GM18499 (cell line): ENCODE measurements around the gene SKIC3.

Experiments used
- ATAC-seq: cut with Tn5 transposase; IDR thresholded peaks from one replicate; pipeline ENCODE4 v1.9.1; 2021; ENCODE audit warnings: moderate number of reproducible peaks; ENCODE audit not compliant: insufficient read depth, unreplicated experiment

SKIC3 gene

DNA sequence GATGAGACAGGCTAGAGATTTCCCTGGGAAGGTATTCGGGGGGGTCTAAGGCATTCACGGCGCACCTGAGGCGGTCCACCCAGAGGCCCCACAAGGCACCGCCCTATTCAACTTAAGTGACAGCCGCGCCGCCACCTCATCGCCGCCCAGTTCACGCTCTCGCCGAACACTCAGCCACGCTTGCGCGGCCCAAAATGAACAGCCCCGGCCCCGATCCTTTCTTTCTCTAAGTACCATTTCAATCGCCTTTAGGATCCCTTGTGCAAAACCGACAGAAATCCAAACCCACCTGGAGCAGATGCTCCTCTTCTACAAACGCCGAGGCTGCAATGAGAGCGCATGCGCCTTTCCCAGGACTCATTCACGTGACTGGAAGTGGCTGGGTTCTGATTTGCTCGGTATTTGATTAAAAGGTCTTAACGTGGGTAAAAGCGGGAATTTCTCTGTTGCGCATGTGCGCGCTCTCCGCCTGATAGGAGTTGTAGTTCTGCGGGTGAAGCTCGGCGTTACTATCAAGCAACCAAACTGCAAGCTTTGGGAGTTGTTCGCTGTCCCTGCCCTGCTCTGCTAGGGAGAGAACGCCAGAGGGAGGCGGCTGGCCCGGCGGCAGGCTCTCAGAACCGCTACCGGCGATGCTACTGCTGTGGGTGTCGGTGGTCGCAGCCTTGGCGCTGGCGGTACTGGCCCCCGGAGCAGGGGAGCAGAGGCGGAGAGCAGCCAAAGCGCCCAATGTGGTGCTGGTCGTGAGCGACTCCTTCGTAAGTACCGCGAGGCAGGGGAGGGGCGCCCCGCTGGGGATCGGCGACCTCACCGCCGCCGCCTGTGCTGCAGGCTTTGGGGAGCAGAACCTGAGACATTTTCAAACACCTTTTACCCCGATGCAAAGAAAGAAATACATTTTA is at the start of gene SKIC3, which contains the start of gene ARSK:
Gene SKIC3 (minus strand): TSS at position 331 of the 902 bp plus-strand sequence. CDS start 7,827 bp downstream, outside the sequence.
Gene ARSK (plus strand): TSS at position 455 of the 902 bp plus-strand sequence. CDS start 178 bp downstream, at position 633.
- ATAC-seq, result peak; percentile 81

DNA sequence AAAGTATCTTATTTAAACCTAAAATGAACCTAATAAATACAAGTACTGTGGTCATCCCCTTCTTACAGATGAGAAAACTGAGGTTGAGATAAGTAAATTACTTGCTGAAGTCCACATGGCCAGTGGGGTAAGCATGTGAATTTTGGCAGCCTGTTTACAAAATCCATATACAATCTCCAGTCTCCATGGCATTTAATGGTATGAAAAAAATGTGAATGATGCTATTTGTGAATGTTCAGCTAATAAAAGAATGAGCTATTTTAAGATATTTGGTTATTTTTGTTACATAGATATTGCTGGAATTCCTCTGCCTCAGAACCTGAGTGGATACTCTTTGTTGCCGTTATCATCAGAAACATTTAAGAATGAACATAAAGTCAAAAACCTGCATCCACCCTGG is 45.8 kb upstream of the SKIC3 start:
- no peak for ATAC-seq

GRCh38 chr5:95599252-95599651 is 44.5 kb upstream of the SKIC3 start:
- ATAC-seq, result no peak

DNA sequence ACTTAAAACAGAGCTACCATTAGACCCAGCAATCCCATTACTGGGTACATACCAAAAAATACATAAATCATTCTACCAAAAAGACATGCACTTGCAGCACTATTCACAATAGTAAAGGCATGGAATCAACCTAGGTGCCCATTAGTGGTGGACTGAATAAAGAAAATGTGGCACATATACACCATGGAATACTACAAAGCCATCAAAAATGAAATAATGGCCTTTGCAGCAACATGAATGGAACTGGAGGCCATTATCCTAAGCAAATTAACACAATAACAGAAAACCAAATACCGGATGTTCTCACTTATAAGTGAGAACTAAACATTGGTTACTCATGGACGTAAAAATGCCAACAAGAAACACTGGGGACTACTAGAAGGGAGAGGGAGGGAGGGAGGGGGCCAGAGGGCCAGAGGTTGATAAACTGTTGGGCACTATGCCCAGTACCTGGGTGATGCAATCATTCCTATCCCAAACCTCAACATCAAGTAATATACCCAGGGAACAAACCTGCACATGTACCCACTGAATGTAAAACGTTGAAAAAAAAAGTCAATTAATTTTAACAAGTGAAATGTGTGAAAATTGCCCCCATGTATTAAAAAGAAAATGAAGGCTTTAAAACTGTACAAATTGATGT is 40.6 kb upstream of the SKIC3 start:
- ATAC-seq, result no peak

GRCh38 chr5:95591490-95591901 is 36.7 kb upstream of the SKIC3 start:
- peak; percentile 94 for ATAC-seq

DNA sequence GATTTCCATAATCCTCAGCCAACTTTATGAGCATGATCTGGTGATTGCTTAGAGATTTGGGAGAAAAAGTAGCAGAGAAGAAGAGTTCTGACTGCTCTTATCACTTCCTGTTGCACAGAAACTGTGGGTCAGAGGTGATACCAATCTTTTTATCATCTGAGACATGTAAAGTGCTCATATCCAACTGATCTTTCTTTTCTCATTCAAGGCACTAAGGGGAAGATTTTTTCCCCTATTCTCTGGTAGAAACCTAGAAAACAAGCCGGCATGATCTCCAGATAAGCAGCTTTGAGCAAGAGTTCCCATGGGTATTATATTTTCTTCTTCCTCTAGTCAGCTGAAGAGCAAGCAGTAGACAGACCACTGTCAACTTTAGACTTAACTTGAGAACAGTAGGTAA is 36.1 kb upstream of the SKIC3 start:
- no peak for ATAC-seq

GRCh38 chr5:95583992-95584391 is 29.2 kb upstream of the SKIC3 start:
- ATAC-seq, result no peak

DNA sequence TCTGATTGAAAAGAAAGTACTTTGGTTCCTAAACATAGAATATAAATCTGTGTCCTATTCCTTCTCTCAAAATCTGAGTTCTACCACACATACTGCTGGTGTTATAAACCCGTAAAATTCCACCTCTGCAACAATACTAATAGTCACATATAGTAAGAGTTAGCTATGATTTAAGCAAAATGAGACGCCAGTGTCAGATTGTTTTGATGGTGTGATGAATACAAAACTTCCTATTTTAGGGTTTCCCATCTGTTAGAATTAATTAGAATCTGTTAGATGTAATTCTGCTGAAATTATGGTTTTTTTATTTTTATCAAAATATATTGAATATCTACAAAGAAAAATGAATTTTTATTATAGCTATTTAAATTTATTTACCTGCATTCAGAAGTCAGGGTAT is 26.8 kb upstream of the SKIC3 start:
- no peak for ATAC-seq

DNA sequence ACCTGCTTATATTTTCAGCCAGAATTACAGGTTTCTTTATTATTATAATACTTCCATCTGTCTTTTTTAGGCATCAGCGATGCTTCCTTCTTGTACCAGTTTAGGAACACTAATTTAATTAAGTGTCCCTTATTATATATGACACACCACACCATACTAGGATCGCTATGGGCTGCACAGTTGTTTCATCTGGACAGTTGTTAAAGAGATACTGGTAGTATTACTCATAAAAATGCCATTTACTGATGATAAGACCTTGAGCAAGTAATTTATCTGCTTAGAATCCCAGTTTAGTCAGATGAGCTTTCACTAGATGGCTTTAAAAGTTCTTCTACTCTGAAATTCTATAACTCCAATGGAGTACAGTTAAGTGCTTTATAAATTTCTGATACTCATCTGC is 17.2 kb upstream of the SKIC3 start:
- ATAC-seq, result no peak

GRCh38 chr5:95565280-95565920 is 10.6 kb upstream of the SKIC3 start:
- ATAC-seq, result no peak

DNA sequence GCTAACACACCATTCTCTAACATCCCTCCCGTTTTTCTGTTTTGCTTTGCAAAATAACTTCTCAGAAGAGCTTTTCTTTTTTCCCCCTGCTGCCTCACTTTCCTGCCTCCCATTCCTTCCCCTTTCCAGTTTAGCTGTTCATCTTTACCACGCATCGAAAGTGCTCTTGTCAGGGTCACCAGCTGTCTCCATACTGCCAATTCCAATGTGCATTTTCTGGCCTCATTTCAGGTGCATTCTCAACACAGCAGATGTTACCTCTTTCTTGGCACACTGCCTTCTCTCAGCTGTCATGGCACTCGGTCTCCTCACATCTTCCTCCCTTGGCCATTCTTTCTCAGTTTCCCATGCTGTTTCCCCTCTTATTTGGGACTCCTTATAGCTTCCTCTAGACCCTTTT is 9.7 kb upstream of the SKIC3 start:
- ATAC-seq, result no peak

GRCh38 chr5:95563367-95563766 is 8.6 kb upstream of the SKIC3 start:
- no peak for ATAC-seq

GRCh38 chr5:95562282-95562681 is 7.5 kb upstream of the SKIC3 start:
- ATAC-seq, result no peak

DNA sequence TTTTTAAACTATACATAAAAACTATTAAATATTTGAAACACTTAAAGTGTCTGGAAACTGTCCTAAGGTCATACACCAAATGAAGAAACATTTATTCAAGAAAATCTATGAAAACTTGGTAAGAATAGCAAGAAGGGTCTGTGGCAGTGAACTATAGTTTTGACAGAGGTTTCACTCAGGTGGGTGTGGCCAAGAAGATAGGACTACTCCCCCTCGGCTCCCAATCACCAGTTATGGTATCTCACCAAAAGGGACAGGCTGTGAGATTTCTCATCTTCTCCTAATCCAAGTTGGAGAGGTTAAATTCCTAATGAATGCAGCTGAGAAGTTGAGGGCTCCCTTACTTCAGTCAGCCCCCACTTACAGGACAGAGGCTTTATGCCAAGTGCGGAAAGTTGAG is 3.1 kb upstream of the SKIC3 start:
- ATAC-seq, result no peak

- no peak for ATAC-seq
Measured at GRCh38 chr5:95555553-95555952, 776 bp upstream of the SKIC3 start.

DNA sequence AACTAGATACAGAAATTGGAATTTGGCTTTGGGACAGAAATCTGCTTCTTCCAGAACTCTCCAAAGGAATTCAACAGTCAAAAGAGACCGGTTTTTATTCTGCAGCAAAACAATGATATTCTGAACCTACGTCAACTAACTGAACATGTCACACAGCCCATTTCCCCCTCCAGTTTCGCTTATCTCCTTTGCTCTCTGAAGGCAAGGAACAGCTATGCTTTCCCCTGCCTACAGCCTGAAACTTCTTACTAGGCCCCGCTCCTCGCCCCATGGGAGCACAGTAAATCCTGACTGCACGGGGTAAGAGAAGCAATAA is 488 bp downstream of the SKIC3 start:
- ATAC-seq, result peak; percentile 17

GRCh38 chr5:95549030-95549429 is 5.7 kb downstream of the SKIC3 start:
- no peak for ATAC-seq

DNA sequence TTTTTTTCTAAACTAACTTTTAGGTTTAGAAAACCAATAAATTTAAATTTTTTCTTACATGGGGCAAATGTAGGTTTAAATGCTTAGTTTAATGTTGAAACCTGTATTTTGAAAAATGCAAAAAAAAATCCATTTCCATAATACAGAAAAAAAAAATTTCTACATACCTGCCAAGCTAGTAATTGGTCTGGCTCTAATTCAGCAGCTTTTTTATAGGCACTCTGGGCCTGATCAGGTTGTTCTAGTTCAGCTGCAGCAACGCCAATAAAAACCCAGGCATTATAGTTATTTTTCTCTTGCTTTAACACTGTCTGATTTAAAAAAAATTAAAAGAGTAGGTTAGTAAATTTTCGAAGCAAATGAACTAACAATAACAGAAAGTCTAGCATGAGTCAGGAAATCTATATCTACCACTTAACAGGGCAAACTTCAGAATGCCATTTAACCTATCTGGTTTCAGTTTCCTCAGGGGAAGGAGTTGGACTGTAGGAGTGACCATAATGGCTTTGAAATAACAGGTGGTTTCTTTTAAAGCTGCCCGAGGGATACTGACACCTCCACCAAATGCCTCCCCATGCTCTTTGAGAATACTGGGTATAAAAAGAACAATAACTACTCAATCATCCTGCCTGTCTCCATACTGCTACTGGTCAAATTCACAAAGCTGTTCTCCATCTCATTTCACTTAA is 11.6 kb downstream of the SKIC3 start:
- no peak for ATAC-seq

DNA sequence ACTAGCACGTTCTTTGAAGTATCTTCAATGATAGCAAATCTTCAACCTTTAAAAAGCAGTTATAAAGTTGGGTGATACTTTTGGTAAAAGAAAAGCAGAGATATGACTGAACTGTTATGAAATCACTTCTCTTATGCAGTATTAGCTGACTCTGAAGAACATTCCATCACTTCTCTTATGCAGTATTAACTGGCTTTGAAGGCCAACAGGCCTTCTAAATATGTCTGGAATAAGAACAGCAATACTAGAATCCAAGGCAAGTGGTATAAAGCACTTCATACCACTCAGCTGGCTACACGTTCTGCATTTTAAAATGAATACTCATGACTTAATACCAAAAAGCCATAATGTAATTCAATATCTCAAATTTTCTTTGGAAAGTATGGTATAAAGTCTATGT is 17.3 kb downstream of the SKIC3 start:
- no peak for ATAC-seq

DNA sequence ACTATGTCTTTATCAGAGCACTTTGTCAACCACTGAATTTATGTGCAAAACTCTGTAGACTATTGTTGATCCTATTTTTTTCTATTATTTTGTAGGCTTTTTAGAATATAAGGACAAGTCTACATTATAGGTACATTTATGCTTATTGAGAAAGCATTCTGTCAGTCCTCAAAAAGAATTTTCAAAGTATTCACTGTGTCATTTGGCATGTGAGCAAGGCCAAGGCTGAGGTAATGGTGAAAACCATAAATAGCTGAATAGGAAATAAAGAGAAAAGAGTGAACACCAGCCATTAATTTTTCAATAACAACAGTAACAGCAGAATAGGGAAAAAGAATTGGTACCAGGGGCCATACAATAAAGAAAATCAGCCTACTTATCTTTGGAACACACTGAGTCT is 21.0 kb downstream of the SKIC3 start:
- no peak for ATAC-seq

DNA sequence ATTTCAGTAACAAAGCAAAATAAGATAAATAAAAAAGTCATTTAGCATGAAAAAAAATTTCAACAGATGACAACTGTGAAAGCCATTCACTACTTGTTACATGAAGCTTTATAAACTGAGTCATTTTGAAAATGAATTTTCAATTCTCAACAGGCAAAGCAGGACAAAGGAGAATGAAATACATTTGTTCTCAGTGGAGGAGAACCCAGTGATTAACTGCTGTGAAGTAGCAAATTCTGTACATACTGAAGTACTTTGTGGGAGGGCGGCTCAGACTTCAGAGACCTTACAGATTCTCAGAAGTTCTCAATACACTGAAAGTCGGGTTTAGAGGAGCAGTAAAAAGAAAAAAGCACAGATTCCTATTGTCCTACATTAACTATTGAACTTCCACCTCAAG is 21.7 kb downstream of the SKIC3 start:
- no peak for ATAC-seq
